DMS153 treated with DMSO at 0.1 percent for 48 hours (cell line): ENCODE measurements around the gene BANF2.

Source experiments
- DNase-seq: peaks from one replicate; lab custom pipeline; 2025; ENCODE audit not compliant: unreplicated experiment; lab: John Stamatoyannopoulos, UW

Gene BANF2

GRCh38 chr20:17663486-17663885 is 36.3 kb upstream of the BANF2 start:
- DNase-seq, result no peak

DNA sequence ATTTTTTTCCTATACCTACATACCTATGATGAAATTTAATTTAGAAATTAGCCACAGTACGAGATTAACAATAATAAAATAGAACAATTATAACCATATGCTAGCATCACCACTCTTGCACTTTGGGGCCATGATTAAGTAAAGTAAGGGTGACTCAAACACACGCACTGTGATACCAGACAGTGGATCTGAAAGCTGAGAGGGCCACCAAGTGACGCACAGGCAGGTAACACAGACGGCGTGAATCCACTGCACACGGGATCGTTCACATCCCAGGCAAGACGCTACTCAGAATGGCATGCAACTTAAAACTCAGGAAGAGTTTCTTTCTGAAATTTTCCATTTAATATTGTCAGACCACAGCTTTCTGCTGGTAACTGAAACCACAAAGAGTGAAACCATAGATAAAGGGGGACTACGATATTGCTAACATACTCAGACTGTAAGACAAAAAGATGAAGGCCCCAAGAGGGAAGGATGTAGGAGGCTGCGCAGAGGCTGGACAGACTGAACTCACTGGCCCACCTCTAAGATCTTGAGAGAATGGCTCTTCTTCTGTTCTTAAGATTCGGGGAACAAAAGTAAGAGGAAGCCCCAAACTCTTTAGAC is 35.6 kb upstream of the BANF2 start:
- DNase-seq, result no peak

GRCh38 chr20:17665756-17666155 is 34.0 kb upstream of the BANF2 start:
- no peak for DNase-seq

GRCh38 chr20:17666481-17666880 is 33.3 kb upstream of the BANF2 start:
- no peak for DNase-seq

GRCh38 chr20:17667445-17667844 is 32.3 kb upstream of the BANF2 start:
- DNase-seq, result no peak

GRCh38 chr20:17668432-17668831 is 31.3 kb upstream of the BANF2 start:
- no peak for DNase-seq

- no peak for DNase-seq
Measured at GRCh38 chr20:17669306-17669931, 30.3 kb upstream of the BANF2 start.

DNA sequence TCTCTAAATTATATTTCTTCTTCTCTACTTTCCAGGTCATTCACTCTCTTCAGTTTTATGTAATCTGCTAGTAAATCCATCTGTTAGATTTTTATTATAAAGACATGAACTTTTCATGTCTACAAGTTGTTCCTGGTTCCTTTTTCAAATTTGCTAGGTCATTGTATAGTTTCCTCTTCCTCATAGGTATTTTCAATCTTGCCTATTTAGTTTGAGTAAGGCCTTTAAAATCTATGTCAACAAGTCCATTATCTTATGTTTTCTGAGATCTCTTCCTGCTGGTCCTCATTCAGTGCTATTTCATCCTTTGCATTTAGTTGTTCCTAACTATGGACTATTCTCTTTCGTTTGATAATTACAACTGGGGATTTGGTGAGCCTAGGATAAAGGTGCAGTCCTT is 28.8 kb upstream of the BANF2 start:
- DNase-seq, result no peak

- no peak for DNase-seq
Measured at GRCh38 chr20:17671565-17671964, 28.2 kb upstream of the BANF2 start.

- DNase-seq, result no peak
Measured at GRCh38 chr20:17673084-17673483, 26.7 kb upstream of the BANF2 start.

DNA sequence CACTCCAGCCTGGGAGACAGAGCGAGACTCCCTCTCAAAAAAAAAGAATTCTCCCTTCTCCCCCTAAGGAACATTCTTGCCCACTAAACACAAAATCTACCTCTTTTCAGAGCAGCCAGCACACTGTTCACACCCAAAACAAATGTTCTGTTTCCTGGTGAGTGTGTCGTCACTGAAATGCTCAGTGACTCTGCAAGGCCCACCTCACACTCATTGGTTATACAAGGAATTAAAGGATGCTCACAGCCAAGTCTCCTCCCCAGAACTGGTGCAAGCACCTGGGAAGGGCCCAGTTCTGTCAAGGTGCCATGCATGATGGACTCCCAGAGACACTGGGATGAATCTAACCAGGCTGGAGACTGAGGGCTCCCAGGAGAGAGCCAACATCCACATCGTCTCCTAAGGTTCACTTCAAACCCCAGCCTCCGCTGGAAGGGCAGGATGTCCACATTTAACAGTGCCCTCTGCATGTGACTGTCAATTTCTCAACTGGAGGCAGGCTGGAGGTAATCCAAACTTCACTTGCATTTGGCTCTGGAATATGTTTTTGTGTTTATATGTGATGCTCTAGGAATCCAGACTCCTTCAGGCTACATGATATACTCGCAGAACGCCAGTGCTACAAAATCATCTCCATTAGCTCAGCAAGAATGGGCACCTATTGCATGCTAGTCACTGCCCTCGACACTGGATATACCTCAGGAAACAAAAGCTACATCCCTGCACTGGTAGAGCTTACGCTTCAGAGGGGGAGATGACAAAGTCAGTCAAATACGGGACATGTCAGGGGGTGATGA is 24.8 kb upstream of the BANF2 start:
- no peak for DNase-seq

- no peak for DNase-seq
Measured at GRCh38 chr20:17675519-17676377, 24.0 kb upstream of the BANF2 start.

- no peak for DNase-seq
Measured at GRCh38 chr20:17676378-17676759, 23.4 kb upstream of the BANF2 start.

DNA sequence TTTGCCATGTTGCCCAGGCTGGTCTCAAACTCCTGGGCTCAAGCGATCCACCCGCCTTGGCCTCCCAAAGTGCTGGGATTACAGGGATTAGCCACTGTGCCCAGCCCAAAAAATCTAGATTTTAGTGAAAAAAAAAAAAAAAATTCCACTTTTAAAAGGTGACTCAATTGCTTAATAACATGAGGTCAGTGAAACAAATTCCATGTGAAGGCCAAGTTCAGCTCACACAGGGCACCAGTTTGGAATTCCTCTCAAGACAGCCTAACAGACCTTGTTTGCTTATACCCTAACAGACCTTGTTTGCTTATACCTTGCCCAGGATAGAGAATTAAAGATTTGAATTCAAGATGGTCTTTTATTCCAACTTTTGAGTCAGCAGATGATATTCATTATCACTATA is 22.8 kb upstream of the BANF2 start:
- DNase-seq, result no peak

DNA sequence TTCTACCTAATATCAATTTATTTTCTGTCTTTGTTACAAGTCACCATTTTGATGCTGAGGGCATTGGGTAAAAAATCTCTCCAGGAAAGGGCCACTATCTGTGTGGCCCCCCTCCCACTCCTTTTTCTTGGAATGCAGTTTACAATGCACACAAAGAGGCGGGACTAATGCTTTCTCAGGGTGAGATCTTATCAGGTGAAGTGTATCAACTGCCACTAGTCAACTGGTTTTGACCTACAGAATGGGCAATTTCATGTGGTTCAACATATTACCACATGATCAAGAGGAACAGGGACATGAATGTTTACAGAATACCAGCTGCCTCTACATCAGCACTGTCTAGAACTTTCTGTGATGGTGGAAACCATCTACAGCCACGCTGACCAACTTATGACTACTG is 21.5 kb upstream of the BANF2 start:
- DNase-seq, result no peak

DNA sequence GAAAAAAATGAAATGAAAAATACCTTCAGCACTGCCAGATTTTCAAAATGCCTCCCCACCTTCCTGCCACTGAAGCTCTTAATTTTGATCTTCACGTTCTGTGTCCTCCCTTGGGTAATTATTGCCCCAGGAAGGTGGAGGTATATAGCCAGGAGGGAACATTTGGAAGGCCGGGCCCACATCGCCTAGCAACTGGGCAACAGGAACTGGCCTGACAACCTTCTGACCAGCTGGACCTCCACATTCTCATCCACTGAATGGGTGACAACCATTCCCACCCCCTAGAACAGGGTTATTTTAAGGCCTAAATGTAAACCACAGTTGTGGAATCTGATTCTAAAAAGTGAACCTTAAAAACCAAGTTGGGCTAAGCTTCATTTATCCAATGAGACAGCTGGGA is 20.9 kb upstream of the BANF2 start:
- no peak for DNase-seq

GRCh38 chr20:17679941-17680835 is 19.6 kb upstream of the BANF2 start:
- DNase-seq, result peak; percentile 10

DNA sequence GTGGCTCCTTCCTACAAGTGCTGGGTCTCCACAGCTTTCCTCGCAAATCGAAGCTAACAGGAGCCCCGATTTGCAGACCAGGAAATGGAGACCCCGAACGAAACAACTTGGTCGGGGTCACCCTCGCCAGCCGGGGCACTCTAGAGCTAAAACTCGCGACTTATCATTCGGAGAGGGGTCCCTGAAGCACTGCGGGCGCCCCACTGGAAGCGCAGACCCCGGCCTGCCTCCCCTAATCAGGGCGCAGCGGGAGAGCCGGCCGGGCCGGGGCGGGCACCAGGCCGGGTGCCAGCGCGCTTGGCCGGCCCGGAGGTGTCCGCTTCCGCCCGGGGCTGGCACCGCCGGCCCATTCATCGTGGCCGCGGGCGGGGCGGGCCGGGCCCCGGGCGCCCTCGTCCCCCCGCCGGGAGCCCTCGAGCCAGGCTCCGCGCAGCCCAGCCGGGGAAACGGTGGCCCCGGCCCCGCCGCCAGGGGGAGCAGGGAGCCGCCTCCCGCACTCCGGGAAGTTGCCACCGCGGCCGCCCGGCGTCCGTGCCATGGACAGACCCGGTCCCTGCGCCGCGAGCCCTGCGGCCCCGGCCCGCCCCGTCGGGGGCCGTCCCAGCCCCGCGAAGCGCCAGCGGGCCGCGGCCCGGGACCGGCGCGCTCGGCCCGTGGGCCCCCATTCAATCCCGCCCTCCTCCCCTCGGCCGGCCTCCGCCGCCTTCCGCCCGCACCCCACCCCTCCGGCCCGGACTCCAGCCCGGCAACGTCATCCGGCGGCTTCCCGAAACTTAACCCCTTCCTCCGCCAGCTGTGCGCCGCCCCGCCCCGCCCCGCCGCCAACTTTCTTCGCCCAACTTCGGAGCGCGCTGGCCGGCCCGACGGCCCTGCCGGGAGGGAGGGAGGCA is 18.7 kb upstream of the BANF2 start:
- DNase-seq, result peak; percentile 21

- DNase-seq, result no peak
Measured at GRCh38 chr20:17681726-17682102, 18.1 kb upstream of the BANF2 start.
